Body of pancreas (tissue), 4 donors: Measurements from ENCODE around the gene LTC4S.

Source experiments
- CTCF ChIP-seq, 7 experiments: fragments of 450-650 bp in 4 of 7; fragments of 200-600 bp in 3 of 7; sonication (generic) in 3 of 7; IDR thresholded peaks; one replicate each; pipeline ENCODE4 v1.5.1; 2016 to 2019; ENCODE audit warnings: antibody characterized with exemption in 7 of 7
- POLR2A ChIP-seq, 3 donors: fragments of 450-650 bp; IDR thresholded peaks; one replicate each; pipeline ENCODE4 v1.6.1; 2016; ENCODE audit warnings: antibody characterized with exemption in 3 of 3, mild to moderate bottlenecking in 2 of 3

- no peak for TF ChIP-seq CTCF (IDR thresholded peaks at IDR 0.05)
- TF ChIP-seq POLR2A (IDR thresholded peaks at IDR 0.05): no peak
Observed at GRCh38 chr5:179834120-179834519, 40.3 kb downstream of the LTC4S start.
